HL-60 (cell line): ENCODE data around the gene TPPP.

Experiments used
- CTCF ChIP-seq: IDR thresholded peaks from one replicate; pipeline ENCODE4 v1.5.1; 2011; ENCODE audit warnings: low read length, control low read depth, inconsistent platforms; ENCODE audit not compliant: insufficient read depth
- GABPA ChIP-seq: IDR thresholded peaks from 2 replicates; pipeline ENCODE4 v1.6.1; 2012; ENCODE audit warnings: low read depth
- POLR2AphosphoS5 ChIP-seq: IDR thresholded peaks from 2 replicates; pipeline ENCODE4 v1.6.1; 2012; ENCODE audit warnings: low read depth
- REST ChIP-seq: IDR thresholded peaks from 2 replicates; pipeline ENCODE4 v1.6.1; 2012; ENCODE audit warnings: low read depth; ENCODE audit not compliant: insufficient replicate concordance
- SPI1 ChIP-seq: IDR thresholded peaks from 2 replicates; pipeline ENCODE4 v1.6.1; 2012; ENCODE audit warnings: low read depth, mild to moderate bottlenecking, borderline replicate concordance

GRCh38 chr5:661891-662750, 31.0 kb downstream of the TPPP start:
- no peak for TF ChIP-seq CTCF
- TF ChIP-seq GABPA: no peak
- TF ChIP-seq POLR2AphosphoS5: no peak
- no peak for TF ChIP-seq REST
- no peak for TF ChIP-seq SPI1
